GM19351 (cell line): ENCODE measurements around the gene KLHL24.
"Not testable (repeated sequence)": the region's sequence is repeated elsewhere in the genome, so short reads cannot be mapped to it uniquely, and the experiment has no call there.

Experiments used
- ATAC-seq: cut with Tn5 transposase; IDR thresholded peaks from one replicate; pipeline ENCODE4 v1.9.1; 2021; ENCODE audit warnings: mild to moderate bottlenecking, moderate library complexity; ENCODE audit not compliant: unreplicated experiment

The KLHL24 gene

DNA sequence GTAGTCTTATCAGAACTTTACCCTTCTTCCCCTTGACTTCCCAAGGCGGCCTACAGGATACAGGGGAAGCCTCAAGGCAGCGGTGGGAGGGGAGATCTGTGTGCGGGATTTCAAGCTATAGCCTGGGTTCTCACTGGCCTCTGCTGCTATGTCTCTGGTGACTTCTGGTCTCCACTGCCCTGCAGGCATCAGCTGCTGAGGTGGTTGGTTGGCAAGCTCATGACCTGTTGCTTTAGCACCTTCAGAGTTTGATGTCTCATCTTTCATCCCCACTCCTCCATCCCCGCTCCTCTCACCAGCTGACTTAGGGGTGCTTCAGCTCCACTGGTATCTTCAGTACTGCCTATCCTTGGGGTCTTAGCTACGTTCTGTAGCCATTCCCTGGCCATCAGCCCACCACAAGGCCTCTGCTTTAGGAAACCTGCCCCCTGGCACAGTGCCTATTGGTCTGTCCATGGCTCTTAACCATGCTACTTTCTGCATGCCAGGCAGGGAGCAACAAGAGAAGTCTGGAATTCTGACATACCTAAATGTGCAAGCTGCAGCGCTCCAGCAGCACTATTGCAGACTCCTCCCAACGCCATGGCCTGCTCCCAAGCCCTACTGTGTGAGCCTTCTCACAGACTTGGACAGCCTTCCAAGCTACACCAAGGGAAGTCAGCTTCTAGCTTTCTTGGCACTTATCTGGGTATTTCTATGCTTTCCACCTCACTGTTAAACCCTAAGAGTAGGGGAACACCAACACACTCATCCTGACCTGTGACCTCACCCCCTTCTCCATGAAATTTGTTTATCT is 60.3 kb downstream of the KLHL24 start:
- ATAC-seq, result no peak

DNA sequence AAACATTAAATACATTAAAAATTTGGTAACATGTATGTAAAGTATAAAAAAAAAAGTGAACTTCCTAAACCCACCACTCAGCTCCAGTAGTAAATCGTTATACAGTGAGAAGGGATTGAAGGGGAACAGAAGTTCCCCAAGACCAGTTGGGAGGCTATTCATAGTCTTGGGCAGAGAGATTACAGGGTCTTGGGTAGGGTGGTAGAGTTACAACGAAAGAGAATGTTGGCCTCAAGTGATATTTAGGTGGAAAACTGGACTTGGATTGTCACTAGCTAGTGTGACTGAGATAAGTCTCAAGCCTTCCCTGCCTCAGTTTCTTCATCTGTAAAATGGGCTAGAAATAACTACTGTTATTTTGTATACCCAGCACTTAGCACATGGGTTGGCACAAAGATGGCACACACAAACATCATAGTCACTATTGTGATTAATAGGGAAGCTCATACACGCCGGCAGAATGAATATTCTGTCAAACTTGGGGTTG is 61.7 kb downstream of the KLHL24 start:
- no peak for ATAC-seq

DNA sequence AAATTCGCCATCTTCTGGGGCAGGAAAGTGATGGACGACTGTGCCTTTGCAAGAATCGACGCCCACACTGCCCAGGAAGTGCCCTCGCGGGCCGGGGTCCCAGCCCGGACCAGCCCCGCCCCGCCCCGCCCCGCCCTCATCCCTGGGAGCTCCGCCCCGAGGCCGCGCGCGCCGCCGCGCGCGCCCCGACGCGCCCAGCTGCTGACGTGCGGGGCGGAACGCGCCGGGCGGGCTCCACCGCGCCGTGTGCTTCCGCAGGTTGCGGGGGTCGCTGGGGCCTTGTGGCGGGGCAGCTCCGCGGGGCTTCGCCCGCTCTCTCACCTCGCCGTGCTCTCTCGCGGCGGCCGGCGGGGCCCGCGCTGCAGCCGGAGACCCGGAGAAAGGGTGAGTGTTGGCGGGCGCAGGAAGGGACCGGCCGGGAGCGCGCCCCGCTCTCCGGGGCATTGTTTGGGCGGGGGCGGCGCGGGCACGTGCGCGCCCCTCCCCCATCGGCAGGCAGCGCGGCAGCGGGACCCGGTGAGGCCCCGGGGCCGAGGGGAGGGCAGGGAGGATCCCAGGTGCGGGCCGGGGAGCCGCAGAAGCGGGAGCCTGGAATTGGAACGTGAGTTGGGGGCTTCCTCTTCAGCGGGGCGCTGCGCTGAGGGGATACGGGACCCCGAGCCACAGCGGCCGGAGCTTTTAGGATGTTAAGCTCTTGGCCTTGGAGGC is 62.3 kb downstream of the KLHL24 start, which contains the start of gene YEATS2:
Gene YEATS2 (plus strand): TSS at position 188 of the 708 bp plus-strand sequence. CDS start 17,366 bp downstream, outside the sequence.
- peak; percentile 81 for ATAC-seq

DNA sequence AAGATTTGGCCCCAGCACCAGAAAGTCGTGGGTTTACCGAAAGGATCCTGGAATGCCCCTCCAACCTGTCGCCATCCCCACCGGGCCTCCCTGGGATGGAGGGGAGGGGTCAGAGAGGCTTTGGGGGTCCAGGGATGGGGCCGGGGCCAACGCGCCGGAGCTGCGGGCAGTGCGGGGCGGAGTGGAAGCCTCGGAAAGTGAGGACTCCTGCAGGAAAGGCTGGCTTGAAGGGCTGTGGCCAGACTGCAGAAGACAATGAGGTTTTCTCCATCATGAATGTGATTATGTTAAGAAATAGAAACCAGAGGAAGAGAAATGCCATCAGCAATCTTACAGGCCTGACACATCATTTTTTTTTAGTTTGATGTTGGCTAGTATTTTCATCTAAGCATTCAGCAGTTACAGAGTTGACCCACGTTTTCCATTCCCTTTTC is 62.9 kb downstream of the KLHL24 start:
- peak; percentile 19 for ATAC-seq

DNA sequence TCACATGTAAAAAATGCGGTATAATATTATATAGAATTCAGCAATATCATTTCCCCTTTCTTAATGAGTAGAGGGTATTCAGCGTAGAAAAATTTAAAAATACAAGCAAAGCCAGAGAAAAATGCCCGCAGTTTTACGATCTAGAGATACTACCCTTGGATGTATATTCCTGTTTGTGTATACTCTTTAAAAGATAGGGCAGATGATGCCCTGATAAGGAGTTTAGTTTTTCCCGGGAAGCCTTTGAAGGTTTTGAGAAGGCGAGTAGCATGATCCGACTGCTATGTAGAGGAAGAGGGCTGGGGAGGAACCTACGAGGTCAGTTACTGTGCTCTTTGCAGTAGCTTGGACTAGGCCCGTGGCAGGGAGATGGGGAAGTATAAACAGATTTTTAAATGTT is 63.3 kb downstream of the KLHL24 start:
- ATAC-seq, result no peak

DNA sequence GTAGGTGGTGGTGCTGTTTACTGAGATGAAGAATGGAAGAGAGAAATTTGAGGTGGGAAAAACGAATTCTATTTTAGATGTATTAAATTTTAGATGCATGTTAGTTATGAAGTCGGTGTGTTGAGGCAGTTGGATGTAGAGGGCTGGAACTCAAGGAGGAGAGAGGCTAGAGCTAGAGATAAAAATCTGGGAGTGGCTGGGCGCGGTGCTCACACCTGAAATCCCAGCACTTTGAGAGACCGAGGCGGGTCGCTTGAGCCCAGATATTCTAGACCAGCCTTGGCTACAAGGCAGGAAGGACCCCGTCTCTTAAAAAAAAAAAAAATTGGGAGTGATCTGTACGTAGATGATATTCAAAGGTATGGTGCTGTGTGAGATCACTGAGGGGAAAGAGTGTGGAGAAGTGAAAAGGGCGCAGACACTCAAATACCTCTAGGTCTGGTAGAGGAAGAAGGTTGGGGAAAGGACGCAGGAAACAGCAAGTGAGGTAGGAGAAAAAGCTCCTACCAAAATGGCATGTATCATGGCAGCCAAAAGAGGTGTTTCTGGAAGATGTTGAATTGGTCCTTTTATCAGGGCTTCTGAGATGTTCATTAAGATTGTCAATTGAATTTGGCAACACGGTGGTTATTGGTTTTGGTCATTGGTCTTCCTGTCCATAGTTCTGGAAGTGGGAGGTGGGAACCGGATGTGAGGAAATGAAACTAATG is 64.0 kb downstream of the KLHL24 start:
- ATAC-seq, result no peak

DNA sequence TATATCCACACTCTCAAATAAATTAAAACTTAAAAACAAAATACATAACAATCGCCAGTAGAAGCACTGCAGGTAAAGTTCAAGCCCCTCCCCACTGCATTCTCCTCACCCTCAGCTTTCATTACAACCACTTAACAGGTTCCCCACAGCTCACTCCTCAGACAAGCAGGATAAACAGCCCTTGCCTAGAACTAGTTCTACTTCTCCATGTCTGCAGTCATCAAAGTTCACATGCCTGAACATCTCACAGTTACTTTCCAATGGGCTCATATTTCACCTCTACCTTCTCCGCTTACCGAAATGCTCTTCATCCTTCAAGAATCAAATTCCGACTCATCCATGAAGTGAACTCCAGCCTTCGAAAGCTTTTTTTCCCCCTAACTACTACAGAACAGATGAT is 66.3 kb downstream of the KLHL24 start:
- no peak for ATAC-seq

DNA sequence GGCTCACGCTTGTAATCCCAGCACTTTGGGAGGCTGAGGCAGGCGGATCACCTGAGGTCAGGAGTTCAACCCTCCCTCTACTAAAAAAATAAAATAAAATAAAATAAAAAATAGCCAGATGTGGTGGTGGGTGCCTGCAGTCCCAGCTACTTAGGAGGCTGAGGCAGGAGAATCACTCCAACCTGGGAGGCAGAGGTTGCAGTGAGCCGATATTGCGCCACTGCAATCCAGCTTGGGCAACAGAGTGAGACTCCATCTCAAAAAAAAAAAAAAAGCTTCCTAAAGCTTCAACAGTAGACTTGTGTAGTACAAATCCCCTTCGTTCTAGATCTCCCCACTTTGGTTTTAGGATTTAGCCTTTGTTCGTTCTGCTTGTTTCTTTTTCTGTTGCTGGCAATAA is 68.5 kb downstream of the KLHL24 start:
- ATAC-seq, result not testable (repeated sequence)

DNA sequence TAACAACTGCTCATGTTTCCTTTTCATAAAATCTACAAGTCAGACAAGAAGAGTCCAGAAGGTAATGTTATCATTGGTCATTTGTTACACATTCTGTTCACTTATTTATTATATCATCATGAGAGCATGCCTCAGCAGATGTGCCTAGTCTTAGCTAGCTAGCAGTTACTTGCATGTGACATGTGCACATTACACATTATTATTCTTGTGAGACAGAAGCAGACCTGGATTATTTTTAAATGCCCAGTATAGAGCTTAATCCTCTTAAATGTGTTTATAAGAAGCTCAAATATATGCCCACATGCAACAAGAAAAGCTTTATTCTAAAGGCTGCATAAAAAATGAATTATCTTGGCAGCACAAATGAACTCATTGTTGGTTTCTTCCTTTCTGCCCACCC is 74.8 kb downstream of the KLHL24 start:
- ATAC-seq, result no peak

DNA sequence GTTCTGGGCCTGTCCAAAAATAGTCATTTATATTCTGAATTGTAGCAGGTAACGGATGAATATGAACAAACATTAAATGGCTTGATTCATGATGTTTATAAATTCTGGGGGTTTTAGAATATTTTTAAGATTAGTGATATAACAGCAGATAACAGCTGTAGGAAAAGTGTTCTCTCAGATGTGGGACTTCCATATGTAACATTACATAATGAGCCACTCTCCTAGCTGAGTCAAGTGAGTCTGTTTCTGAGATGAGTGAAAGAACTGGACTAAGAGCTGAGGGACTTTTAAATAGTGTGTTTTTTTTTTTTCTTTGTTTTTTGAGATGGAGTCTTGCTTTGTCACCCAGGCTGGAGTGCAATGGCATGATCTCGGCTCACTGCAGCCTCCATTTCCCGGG is 76.1 kb downstream of the KLHL24 start:
- ATAC-seq, result no peak

DNA sequence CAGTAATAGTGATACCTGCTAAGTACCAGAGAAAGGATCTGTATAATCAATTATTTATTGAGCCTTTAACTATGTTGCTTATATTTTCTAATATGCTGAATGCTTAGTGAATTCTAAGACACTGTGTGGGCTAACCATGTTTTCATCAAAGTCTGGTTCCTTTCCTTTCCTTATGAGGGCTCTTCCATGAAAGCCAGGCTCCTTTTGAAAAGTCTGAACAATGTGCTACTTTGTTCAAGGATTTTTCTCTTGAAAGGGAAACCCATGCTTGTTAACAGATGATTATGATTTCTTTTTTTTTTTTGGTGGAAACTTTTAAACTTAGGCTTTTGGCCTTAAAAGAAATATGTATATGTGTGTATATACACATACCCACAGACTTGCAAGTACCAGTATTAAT is 79.2 kb downstream of the KLHL24 start:
- ATAC-seq, result no peak

DNA sequence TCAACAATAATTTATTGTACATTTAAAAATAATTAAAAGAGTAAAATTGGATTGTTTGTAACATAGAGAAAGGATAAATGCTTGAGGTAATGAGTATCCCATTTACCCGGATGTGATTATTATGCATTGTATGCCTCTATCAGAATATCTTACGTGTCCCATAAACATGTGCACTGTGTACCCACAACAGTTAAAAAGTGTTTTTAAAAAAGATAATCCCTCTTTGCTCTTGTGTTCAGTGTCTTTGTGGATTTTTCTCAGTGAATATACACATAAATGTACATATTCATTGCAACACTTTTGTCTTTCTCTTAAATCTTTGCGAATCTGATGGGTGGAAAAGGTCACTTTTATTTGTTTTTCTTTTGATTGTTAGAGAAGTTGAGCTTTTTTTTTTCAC is 82.6 kb downstream of the KLHL24 start:
- ATAC-seq, result no peak

DNA sequence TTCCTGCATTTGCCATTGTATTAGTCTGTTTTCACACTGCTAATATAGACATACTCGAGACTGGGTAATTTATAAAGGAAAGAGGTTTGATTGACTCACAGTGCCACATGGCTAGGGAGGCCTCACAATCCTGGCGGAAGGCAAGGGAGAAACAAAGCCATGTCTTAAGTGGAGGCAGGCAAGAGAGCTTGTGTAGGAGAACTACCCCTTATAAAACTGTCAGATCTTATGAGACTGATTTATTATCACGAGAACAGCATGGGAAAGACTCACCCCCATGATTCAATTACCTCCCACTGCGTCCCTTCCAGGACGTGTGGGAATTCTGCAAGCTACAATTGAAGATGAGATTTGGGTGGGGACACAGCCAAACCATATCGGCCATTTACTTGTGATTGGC is 90.0 kb downstream of the KLHL24 start:
- ATAC-seq, result no peak

DNA sequence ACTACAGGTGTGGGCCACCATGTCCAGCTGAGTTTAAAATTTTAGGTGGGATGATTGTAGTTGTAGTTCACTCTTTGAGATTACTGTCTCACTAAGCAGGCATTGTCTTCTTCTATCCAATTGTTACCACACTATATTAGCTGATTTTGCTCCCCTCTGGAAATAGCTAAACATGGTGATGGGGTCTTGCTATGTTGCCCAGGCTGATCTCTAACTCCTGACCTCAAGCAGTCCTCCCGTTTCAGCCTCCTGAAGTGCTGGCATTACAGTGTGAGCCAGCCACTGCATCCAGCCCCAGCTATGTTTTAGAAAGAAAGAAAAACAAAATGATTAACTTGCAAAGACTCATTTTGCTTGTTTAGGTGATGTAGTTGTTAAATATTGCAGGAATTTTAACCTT is 92.8 kb downstream of the KLHL24 start:
- no peak for ATAC-seq

DNA sequence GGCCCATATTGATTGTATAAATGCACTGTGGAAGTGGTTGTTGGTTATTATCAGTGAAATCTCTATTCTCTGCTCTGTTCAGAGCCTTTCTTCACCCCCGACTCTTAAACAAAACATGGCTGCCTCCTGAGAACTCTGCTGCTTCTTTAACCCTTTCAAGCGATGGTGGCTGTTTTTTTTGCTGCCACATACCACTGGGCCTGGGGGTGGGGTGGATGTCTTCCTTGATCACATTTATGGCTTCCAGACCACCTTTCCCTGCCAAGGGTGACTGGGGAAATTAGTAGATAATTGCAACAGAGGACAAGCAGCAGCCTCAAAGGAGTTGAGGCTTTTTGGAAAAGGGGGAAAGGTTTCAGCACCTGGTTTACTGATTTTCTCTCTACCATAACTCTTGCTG is 94.9 kb downstream of the KLHL24 start:
- ATAC-seq, result no peak

DNA sequence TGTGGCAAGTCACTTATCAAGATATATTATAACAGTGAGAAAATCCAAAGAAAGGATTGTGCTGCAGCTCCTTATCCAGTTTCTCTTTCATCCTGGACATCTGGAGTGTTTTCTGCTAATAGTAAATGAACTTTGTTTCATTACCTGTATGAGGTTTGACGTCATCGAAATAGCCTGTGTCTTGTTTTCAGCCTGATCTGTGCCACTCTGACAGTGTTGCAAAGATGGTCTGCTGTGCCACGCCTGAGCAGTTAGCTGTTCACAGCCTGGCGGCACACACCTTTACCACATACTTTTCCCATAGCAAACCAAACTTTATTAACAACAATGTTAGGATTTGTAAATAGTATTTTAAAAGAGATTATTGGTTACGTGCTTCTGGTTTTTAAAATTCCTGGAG is 96.2 kb downstream of the KLHL24 start:
- no peak for ATAC-seq

DNA sequence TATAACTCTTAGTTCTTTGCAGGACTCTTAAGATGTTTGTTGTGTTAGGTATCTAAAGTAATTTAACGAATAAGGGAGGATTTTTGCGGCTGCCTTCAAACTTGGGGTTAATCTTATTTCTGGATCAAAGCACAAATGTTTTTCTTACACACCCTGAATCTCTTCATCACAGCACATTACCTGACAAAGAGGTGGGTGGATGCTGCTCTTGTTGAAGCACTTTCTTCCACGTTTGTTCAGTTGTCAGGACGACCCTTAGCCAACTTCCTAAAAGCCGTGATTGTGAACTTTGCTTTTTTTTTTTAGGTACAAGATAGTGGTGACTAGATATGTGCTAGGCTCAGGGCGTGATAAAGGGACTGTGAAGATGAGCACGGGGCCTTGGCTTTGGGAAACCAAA is 98.1 kb downstream of the KLHL24 start:
- ATAC-seq, result no peak
